ENCODE results near the gene AGBL4. TPM values are rescaled to one million over a fixed set of nuclear protein-coding genes. Genes with fewer than 3 reads are reported as not detected.

Gene AGBL4
- total RNA-seq, 3 donors from 2014 or later, result 0.46 to 0.57 TPM; not detected in 1

- ATAC-seq, result no peak
- intact Hi-C loops (cut with DNase I, micrococcal nuclease), result no loop called here
Measured at GRCh38 chr1:48790397-48790796, 1233.4 kb downstream of the AGBL4 start.

GRCh38 chr1:48789903-48790302, 1233.9 kb downstream of the AGBL4 start:
- Histone ChIP-seq H3K36me3 (ENCODE audit: low read depth) (no peaks in the 10 kb centered on the region), H3K4me3 (no peak overlapping the region), H3K9me3 (no peaks in the 10 kb centered on the region), H3K4me1 (ENCODE audit: low read depth) (no peaks in the 10 kb centered on the region)
- no peak for ATAC-seq
- TF ChIP-seq CTCF (IDR thresholded peaks at IDR 0.05), result no peak
- intact Hi-C loops (cut with DNase I, micrococcal nuclease), result no loop called here
- no peak for DNase-seq

More at GRCh38 chr1:48790397-48790796, 1233.4 kb downstream of the AGBL4 start:
- TF ChIP-seq CTCF (IDR thresholded peaks at IDR 0.05), result no peak
- Histone ChIP-seq H3K36me3 (ENCODE audit: low read depth) (no peaks in the 10 kb centered on the region), H3K9me3 (no peaks in the 10 kb centered on the region), H3K4me1 (ENCODE audit: low read depth) (no peaks in the 10 kb centered on the region), H3K4me3 (no peak overlapping the region)
- DNase-seq, result no peak

GRCh38 chr1:48785869-48786268, 1237.9 kb downstream of the AGBL4 start:
- H3K4me1 ChIP-seq (ENCODE audit: low read depth), result no peaks in the 10 kb centered on the region
- intact Hi-C loops (cut with DNase I, micrococcal nuclease), result no loop called here
- ATAC-seq (no peak), DNase-seq (no peak)
- no peaks in the 10 kb centered on the region for H3K36me3 ChIP-seq (ENCODE audit: low read depth)
- TF ChIP-seq CTCF (IDR thresholded peaks at IDR 0.05), result no peak
- no peak overlapping the region for H3K4me3 ChIP-seq
- H3K9me3 ChIP-seq, result no peaks in the 10 kb centered on the region

GRCh38 chr1:48784301-48784700, 1239.5 kb downstream of the AGBL4 start:
- H3K9me3 ChIP-seq, result no peaks in the 10 kb centered on the region
- intact Hi-C loops (cut with DNase I, micrococcal nuclease), result no loop called here
- no peak for TF ChIP-seq CTCF (IDR thresholded peaks at IDR 0.05)
- no peaks in the 10 kb centered on the region for H3K4me1 ChIP-seq (ENCODE audit: low read depth)
- H3K4me3 ChIP-seq, result no peak overlapping the region
- no peaks in the 10 kb centered on the region for H3K36me3 ChIP-seq (ENCODE audit: low read depth)
- DNase-seq (no peak), ATAC-seq (no peak)

GRCh38 chr1:48777219-48777895, 1246.4 kb downstream of the AGBL4 start:
- H3K4me3 ChIP-seq, result no peak overlapping the region
- H3K9me3 ChIP-seq, result no peaks in the 10 kb centered on the region
- no peaks in the 10 kb centered on the region for H3K36me3 ChIP-seq (ENCODE audit: low read depth)
- H3K4me1 ChIP-seq (ENCODE audit: low read depth), result no peaks in the 10 kb centered on the region
- intact Hi-C loops (cut with DNase I, micrococcal nuclease), result no loop called here
- ATAC-seq (peak; percentile 20), DNase-seq (no peak)
- TF ChIP-seq CTCF (IDR thresholded peaks at IDR 0.05), result no peak
